Ishikawa (cell line): ENCODE results near the gene MMP24.

ENCODE experiments used
- CEBPB ChIP-seq: IDR thresholded peaks from 2 replicates; pipeline ENCODE4 v1.6.1; 2012
- CREB1 ChIP-seq: IDR thresholded peaks from 2 replicates; pipeline ENCODE4 v1.6.1; 2012; ENCODE audit warnings: low read depth
- EGR1 ChIP-seq: IDR thresholded peaks from 2 replicates; pipeline ENCODE4 v1.6.1; 2012
- EP300 ChIP-seq: IDR thresholded peaks from 2 replicates; pipeline ENCODE4 v1.6.1; 2012; ENCODE audit warnings: borderline replicate concordance
- FOXM1 ChIP-seq: IDR thresholded peaks from 2 replicates; pipeline ENCODE4 v1.6.1; 2012; ENCODE audit warnings: low read depth, borderline replicate concordance
- MAX ChIP-seq: IDR thresholded peaks from 2 replicates; pipeline ENCODE4 v1.6.1; 2012
- NFIC ChIP-seq: IDR thresholded peaks from 2 replicates; pipeline ENCODE4 v1.6.1; 2012
- RAD21 ChIP-seq: IDR thresholded peaks from 2 replicates; pipeline ENCODE4 v1.6.1; 2012; ENCODE audit warnings: low read depth
- TAF1 ChIP-seq: IDR thresholded peaks from 2 replicates; pipeline ENCODE4 v1.6.1; 2012; ENCODE audit warnings: low read depth, mild to moderate bottlenecking
- TCF12 ChIP-seq: IDR thresholded peaks from 2 replicates; pipeline ENCODE4 v1.6.1; 2012; ENCODE audit warnings: low read depth
- TEAD4 ChIP-seq: IDR thresholded peaks from 2 replicates; pipeline ENCODE4 v1.6.1; 2012
- USF1 ChIP-seq: IDR thresholded peaks from 2 replicates; pipeline ENCODE4 v1.6.1; 2012
- YY1 ChIP-seq: IDR thresholded peaks from 2 replicates; pipeline ENCODE4 v1.6.1; 2012; ENCODE audit warnings: low read depth
- ZBTB7A ChIP-seq: IDR thresholded peaks from 2 replicates; pipeline ENCODE4 v1.6.1; 2012; ENCODE audit warnings: low read depth
- TF ChIP-seq, protein P1 (sequence below): IDR thresholded peaks from 2 replicates; pipeline ENCODE4 v1.6.1; 2012; ENCODE audit warnings: low read depth, mild to moderate bottlenecking

MMP24 gene

GRCh38 chr20:35246723-35247122, 20.2 kb downstream of the MMP24 start:
- TF ChIP-seq TAF1, result no peak
- no peak for TF ChIP-seq CEBPB
- no peak for TF ChIP-seq EP300
- TF ChIP-seq, protein P1, sequence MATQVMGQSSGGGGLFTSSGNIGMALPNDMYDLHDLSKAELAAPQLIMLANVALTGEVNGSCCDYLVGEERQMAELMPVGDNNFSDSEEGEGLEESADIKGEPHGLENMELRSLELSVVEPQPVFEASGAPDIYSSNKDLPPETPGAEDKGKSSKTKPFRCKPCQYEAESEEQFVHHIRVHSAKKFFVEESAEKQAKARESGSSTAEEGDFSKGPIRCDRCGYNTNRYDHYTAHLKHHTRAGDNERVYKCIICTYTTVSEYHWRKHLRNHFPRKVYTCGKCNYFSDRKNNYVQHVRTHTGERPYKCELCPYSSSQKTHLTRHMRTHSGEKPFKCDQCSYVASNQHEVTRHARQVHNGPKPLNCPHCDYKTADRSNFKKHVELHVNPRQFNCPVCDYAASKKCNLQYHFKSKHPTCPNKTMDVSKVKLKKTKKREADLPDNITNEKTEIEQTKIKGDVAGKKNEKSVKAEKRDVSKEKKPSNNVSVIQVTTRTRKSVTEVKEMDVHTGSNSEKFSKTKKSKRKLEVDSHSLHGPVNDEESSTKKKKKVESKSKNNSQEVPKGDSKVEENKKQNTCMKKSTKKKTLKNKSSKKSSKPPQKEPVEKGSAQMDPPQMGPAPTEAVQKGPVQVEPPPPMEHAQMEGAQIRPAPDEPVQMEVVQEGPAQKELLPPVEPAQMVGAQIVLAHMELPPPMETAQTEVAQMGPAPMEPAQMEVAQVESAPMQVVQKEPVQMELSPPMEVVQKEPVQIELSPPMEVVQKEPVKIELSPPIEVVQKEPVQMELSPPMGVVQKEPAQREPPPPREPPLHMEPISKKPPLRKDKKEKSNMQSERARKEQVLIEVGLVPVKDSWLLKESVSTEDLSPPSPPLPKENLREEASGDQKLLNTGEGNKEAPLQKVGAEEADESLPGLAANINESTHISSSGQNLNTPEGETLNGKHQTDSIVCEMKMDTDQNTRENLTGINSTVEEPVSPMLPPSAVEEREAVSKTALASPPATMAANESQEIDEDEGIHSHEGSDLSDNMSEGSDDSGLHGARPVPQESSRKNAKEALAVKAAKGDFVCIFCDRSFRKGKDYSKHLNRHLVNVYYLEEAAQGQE, result no peak
- TF ChIP-seq NFIC, result no peak

DNA sequence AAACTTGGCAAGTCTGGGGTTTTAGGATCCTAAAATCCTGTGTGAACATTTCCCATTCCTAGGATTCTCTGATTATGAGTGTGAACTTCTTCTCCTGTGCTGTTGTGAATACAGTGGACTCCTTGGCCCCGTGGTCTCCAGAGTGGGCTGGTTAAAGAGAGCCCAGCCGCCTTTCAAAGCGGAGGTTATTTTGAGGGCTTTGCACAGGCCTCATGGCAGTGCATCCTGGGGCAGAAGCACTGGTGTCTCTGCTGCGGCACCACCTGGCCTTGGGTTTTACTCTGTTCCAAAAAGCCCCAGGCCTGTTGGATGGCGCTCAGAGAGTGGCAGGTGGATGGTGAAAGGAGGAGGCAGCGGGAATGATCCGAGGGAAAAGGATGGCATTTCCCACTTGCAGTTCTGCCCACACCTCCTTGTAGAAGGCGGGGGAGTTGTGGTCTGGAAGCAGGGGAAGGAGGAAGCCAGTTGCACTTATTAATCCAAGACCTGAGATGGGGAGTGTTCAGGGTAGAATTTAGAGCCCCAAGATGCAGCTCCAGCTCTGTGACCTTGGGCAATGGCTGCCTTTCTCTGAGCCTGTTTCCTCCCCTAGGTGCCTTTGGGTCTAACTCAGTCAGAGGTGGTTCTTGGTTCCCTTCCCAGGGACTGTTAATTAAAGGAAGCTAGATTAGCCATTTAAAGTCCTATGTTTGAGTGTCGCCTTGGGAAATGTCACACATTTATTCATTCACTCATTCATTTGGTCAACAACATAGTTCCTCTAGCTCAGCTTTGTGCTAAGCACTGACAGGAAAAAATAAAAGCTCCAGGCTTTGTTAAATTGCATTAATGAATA, 22.4 kb downstream of the MMP24 start:
- no peak for TF ChIP-seq YY1
- TF ChIP-seq TCF12, result no peak
- no peak for TF ChIP-seq EP300
- TF ChIP-seq EGR1, result no peak

DNA sequence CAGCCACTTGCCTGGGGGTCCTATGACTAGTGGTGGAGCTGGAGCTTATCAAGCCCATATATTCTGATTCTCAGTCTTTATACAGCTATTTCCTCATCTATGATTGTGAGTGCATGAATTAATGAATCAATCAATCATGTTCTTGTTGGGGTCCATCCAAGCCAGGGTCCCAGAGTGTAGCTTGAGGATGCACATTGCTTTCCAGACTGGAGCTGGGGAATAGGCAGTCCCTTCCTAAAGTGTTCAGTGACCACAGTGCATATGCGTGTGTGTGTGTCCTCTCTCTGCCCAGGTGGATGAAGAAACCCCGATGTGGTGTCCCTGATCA, 25.1 kb downstream of the MMP24 start:
- TF ChIP-seq NFIC (no peak), EGR1 (no peak), CREB1 (no peak), RAD21 (no peak), CEBPB (no peak), USF1 (no peak), ZBTB7A (no peak), MAX (no peak), EP300 (no peak), TEAD4 (no peak), TCF12 (no peak), TAF1 (no peak)
- TF ChIP-seq, protein P1, result no peak

- TF ChIP-seq CEBPB, result no peak
Measured at GRCh38 chr20:35252037-35252461, 25.6 kb downstream of the MMP24 start.

- TF ChIP-seq MAX, result no peak
- no peak for TF ChIP-seq CREB1
- no peak for TF ChIP-seq FOXM1
- no peak for TF ChIP-seq ZBTB7A
- TF ChIP-seq EP300, result no peak
- TF ChIP-seq, protein P1, result no peak
- no peak for TF ChIP-seq USF1
- no peak for TF ChIP-seq CEBPB
Measured at GRCh38 chr20:35253010-35253409, 26.5 kb downstream of the MMP24 start.
